Endothelial cell of umbilical vein (primary cell): ENCODE data around the gene NTN5. TPM values are rescaled to one million over a fixed set of nuclear protein-coding genes. Genes with fewer than 3 reads are reported as not detected.

Experiments used
- BruUV-seq: library from RNA; stranded (reverse); fragments of 400-500 nt; replicated peaks from 2 replicates; lab custom pipeline; 2021; lab: Mats Ljungman, UMichigan
- CTCF ChIA-PET: fragments of 300-600, 350-600 bp; sonication (Branson Sonifier 250); formaldehyde crosslinking; loops from one replicate; lab custom pipeline; 2021; ENCODE audit warnings: antibody characterized with exemption, inconsistent platforms; lab: Charles Lee
- POLR2A ChIA-PET: fragments of 300-600, 350-600 bp; sonication (Branson Sonifier 250); formaldehyde crosslinking; loops from one replicate; lab custom pipeline; 2021; ENCODE audit warnings: antibody characterized with exemption, inconsistent platforms; lab: Charles Lee
- DNase-seq: peaks from one replicate; pipeline ENCODE4 v3.0.0-alpha.2; 2011; ENCODE audit warnings: low read depth, low spot score
- FAIRE-seq: peaks from 2 replicates; lab custom pipeline; 2011; peaks lifted over from hg19 to GRCh38; lab: Jason Lieb, UNC
- H2AFZ ChIP-seq: 2 replicates; pipeline ENCODE4 v1.6.0; 2012; ENCODE audit warnings: low read depth, low read length, control low read depth, inconsistent platforms
- H3K27ac ChIP-seq: 2 replicates; pipeline ENCODE4 v1.5.1; 2011; ENCODE audit warnings: low read depth, mild to moderate bottlenecking, control low read depth, low read length, moderate library complexity; ENCODE audit not compliant: insufficient read depth
- H3K27me3 ChIP-seq, 2 experiments: 2 replicates each; pipeline versions ENCODE4 v1.6.0 to v1.6.1; 2011; ENCODE audit warnings: low read length in 2 of 2, mixed read lengths in 1 of 2; ENCODE audit not compliant: control insufficient read depth in 2 of 2, insufficient read depth in 2 of 2
- H3K36me3 ChIP-seq, 2 experiments: 2 replicates in 1 of 2; 3 replicates in 1 of 2; pipeline ENCODE4 v1.5.1; 2011; ENCODE audit warnings: low read length in 2 of 2, mild to moderate bottlenecking in 1 of 2, moderate library complexity in 1 of 2; ENCODE audit not compliant: control insufficient read depth in 2 of 2, insufficient read depth in 2 of 2; ENCODE audit errors: extremely low read depth in 1 of 2
- H3K4me1 ChIP-seq: 3 replicates; pipeline ENCODE4 v1.5.1; 2011; ENCODE audit warnings: mild to moderate bottlenecking, low read length; ENCODE audit not compliant: control insufficient read depth, insufficient read depth; ENCODE audit errors: extremely low read depth
- H3K4me2 ChIP-seq: 2 replicates; pipeline ENCODE4 v1.6.1; 2011; ENCODE audit warnings: low read length, control low read depth, mixed read lengths; ENCODE audit not compliant: insufficient read depth
- H3K4me3 ChIP-seq, 3 experiments: fragments of 200-600 bp in 1 of 3; sonication (generic), shearing (Covaris generic) in 1 of 3; replicated peaks in 1 of 3; 2 replicates each; pipeline ENCODE4 v1.5.1; 2011 to 2016; ENCODE audit warnings: control low read depth in 3 of 3, low read length in 3 of 3, mild to moderate bottlenecking in 2 of 3, inconsistent platforms in 1 of 3, low read depth in 1 of 3, moderate library complexity in 1 of 3; ENCODE audit not compliant: insufficient read depth in 1 of 3
- H3K79me2 ChIP-seq: 2 replicates; pipeline ENCODE4 v1.6.0; 2012; ENCODE audit warnings: low read length, inconsistent platforms; ENCODE audit not compliant: control insufficient read depth, insufficient read depth
- H3K9ac ChIP-seq: replicated peaks from 2 replicates; pipeline ENCODE3; 2011; ENCODE audit warnings: low read length, control low read depth; ENCODE audit not compliant: insufficient read depth; ENCODE audit errors: extremely low read depth
- H3K9me1 ChIP-seq: replicated peaks from 3 replicates; pipeline ENCODE4 v1.6.0; 2011; ENCODE audit warnings: mild to moderate bottlenecking, low read length; ENCODE audit not compliant: control insufficient read depth, insufficient read depth; ENCODE audit errors: extremely low read depth
- H3K9me3 ChIP-seq: replicated peaks from 2 replicates; pipeline ENCODE4 v1.5.1; 2012; ENCODE audit warnings: low read length, inconsistent platforms; ENCODE audit not compliant: control insufficient read depth, insufficient read depth
- H4K20me1 ChIP-seq: replicated peaks from 2 replicates; pipeline ENCODE3; 2011; ENCODE audit warnings: mild to moderate bottlenecking, low read length; ENCODE audit not compliant: control insufficient read depth, insufficient read depth; ENCODE audit errors: extremely low read depth
- EZH2 ChIP-seq: IDR thresholded peaks from 2 replicates; pipeline ENCODE4 v1.6.1; 2012; ENCODE audit warnings: borderline replicate concordance, low read depth, mild to moderate bottlenecking, moderate library complexity, low read length, inconsistent platforms; ENCODE audit not compliant: severe bottlenecking
- FOS ChIP-seq: IDR thresholded peaks from 2 replicates; pipeline ENCODE4 v1.6.1; 2011; ENCODE audit warnings: mild to moderate bottlenecking, low read length, moderate library complexity, borderline replicate concordance; ENCODE audit not compliant: insufficient read depth
- GATA2 ChIP-seq: IDR thresholded peaks from 2 replicates; pipeline ENCODE4 v1.7.0; 2011; ENCODE audit warnings: low read depth, mild to moderate bottlenecking, moderate library complexity, mixed read lengths, low read length; ENCODE audit not compliant: insufficient read length, insufficient read depth
- JUN ChIP-seq: IDR thresholded peaks from 2 replicates; pipeline ENCODE4 v1.6.1; 2011; ENCODE audit warnings: borderline replicate concordance, low read depth; ENCODE audit not compliant: insufficient read length, insufficient read depth
- MYC ChIP-seq: IDR thresholded peaks from one replicate; pipeline ENCODE4 v1.6.1; 2011; ENCODE audit warnings: mild to moderate bottlenecking, low read depth, low read length
- POLR2A ChIP-seq: IDR thresholded peaks from 2 replicates; pipeline ENCODE4 v1.6.1; 2012; ENCODE audit warnings: low read depth, mild to moderate bottlenecking, control low read depth, low read length
- POLR2AphosphoS5 ChIP-seq: IDR thresholded peaks from 2 replicates; pipeline ENCODE4 v1.6.1; 2012; ENCODE audit warnings: low read depth, mild to moderate bottlenecking, control low read depth, low read length, moderate library complexity; ENCODE audit not compliant: insufficient read depth
- dilution Hi-C: fragments of 300-500 bp; cut with MboI; formaldehyde crosslinking; loops from one replicate; pipeline ENCODE4 v1.15.0; 2019; ENCODE audit warnings: low sequenced_read_pairs; ENCODE audit not compliant: extremely low pct_ligation_motif_present
- intact Hi-C: fragments of 100-400 bp; cut with micrococcal nuclease; formaldehyde crosslinking; loops from one replicate; pipeline ENCODE4 v1.10.0; 2022
- polyA plus RNA-seq, 4 experiments: library from polyadenylated mRNA; depleted of rRNA in 3 of 4; stranded (reverse) in 3 of 4; unstranded in 1 of 4; fragments of >200 nt; gene quantifications; 2 replicates each; pipeline versions ENCODE4 v1.2.1 to v1.2.3, GENCODE V29; 2011 to 2012; ENCODE audit warnings: missing spikeins in 1 of 4
- total RNA-seq: library from RNA; stranded (reverse); gene quantifications from 2 replicates; pipeline ENCODE4 v1.2.3, GENCODE V29; 2021
- TF ChIP-seq, protein P1 (sequence below), 2 donors: IDR thresholded peaks; 1 replicate in 1 of 2; 2 replicates in 1 of 2; pipeline ENCODE4 v1.5.1; 2011; ENCODE audit warnings: low read length in 2 of 2, mild to moderate bottlenecking in 2 of 2, moderate library complexity in 2 of 2, control low read depth in 1 of 2, inconsistent platforms in 1 of 2, low read depth in 1 of 2; ENCODE audit not compliant: insufficient read depth in 1 of 2; ENCODE audit errors: extremely low read depth in 1 of 2
- TF ChIP-seq, protein P2 (sequence below): IDR thresholded peaks from 2 replicates; pipeline ENCODE4 v1.6.1; 2011; ENCODE audit not compliant: insufficient read depth, insufficient read length

NTN5 gene
- total and polyA plus RNA-seq, 2 donors (not counting 3 experiments of a cell fraction or from before 2014, with no cell fraction given) = 0.11 TPM; not detected in 1

DNA sequence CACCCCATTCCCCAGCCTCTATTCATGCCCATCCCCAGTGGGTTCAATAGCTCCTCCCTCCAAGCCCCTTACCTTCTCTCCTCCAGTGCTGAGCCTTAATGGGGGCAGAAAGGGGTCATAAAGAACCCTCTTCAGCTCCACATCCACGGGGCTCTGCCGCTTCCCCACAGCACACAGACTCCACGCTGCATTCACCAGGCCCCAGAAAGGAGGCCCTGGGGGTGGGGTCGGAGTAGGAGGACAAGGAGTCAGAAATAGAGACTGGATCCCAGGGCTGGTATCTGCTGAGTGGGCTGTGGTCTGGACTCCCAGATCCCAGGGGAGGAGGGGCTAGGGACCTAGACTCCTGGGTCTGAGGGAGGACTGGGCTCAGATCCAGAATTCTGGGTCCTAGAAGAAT lies 28.5 kb downstream of the NTN5 start:
- FAIRE-seq (no peak), DNase-seq (no peak)
- no TSS peak for BruUV-seq
- dilution Hi-C loops = no loop called here
- Histone ChIP-seq H3K27ac (no peak overlapping the region), H3K9me3 (no peaks in the 10 kb centered on the region), H3K27me3 (peaks cover 2% of the 10 kb centered on the region in 2 experiments), H3K4me3 (no peak overlapping the region), H2AFZ (no peak overlapping the region), H3K79me2 (no peaks in the 10 kb centered on the region), H3K9ac (no peak overlapping the region), H3K4me2 (no peak overlapping the region), H3K9me1 (no peaks in the 10 kb centered on the region), H4K20me1 (no peaks in the 10 kb centered on the region), H3K36me3 (no peaks in the 10 kb centered on the region), H3K4me1 (peaks cover 5% of the 10 kb centered on the region)
- intact Hi-C loops = no loop called here
- ChIA-PET POLR2A (interaction anchor here (0.6 to 1.1 kb wide), 3 partner anchors 19 to 1325 kb away, joined by 3 to 7 read pairs (median 3); partner anchors contain the start of genes RPL18 and SPHK2), CTCF (interaction anchor here (2.0 to 2.7 kb wide), 5 partner anchors 30 to 326 kb away, joined by 15 to 41 read pairs (median 18); partner anchors contain the start of gene NTN5)
- TF ChIP-seq FOS (no peak), GATA2 (no peak), POLR2A (no peak), JUN (no peak), MYC (no peak), POLR2AphosphoS5 (no peak), EZH2 (no peak)
- TF ChIP-seq, protein P1, sequence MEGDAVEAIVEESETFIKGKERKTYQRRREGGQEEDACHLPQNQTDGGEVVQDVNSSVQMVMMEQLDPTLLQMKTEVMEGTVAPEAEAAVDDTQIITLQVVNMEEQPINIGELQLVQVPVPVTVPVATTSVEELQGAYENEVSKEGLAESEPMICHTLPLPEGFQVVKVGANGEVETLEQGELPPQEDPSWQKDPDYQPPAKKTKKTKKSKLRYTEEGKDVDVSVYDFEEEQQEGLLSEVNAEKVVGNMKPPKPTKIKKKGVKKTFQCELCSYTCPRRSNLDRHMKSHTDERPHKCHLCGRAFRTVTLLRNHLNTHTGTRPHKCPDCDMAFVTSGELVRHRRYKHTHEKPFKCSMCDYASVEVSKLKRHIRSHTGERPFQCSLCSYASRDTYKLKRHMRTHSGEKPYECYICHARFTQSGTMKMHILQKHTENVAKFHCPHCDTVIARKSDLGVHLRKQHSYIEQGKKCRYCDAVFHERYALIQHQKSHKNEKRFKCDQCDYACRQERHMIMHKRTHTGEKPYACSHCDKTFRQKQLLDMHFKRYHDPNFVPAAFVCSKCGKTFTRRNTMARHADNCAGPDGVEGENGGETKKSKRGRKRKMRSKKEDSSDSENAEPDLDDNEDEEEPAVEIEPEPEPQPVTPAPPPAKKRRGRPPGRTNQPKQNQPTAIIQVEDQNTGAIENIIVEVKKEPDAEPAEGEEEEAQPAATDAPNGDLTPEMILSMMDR (IDR thresholded peaks at IDR 0.05; ENCODE audit: extremely low read depth in 1 of 2, insufficient read depth in 1 of 2, low read depth in 1 of 2, low read length in 2 of 2) = no peak
- TF ChIP-seq, protein P2, sequence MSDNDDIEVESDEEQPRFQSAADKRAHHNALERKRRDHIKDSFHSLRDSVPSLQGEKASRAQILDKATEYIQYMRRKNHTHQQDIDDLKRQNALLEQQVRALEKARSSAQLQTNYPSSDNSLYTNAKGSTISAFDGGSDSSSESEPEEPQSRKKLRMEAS = no peak
